HG03175 (cell line): Measurements from ENCODE around the gene TTC34.

Source experiments
- ATAC-seq: cut with Tn5 transposase; IDR thresholded peaks from one replicate; pipeline ENCODE4 v1.9.1; 2021; ENCODE audit warnings: mild to moderate bottlenecking, moderate library complexity; ENCODE audit not compliant: unreplicated experiment

The TTC34 gene

GRCh38 chr1:2830761-2831425 lies 29.4 kb upstream of the TTC34 start:
- ATAC-seq, result no peak

DNA sequence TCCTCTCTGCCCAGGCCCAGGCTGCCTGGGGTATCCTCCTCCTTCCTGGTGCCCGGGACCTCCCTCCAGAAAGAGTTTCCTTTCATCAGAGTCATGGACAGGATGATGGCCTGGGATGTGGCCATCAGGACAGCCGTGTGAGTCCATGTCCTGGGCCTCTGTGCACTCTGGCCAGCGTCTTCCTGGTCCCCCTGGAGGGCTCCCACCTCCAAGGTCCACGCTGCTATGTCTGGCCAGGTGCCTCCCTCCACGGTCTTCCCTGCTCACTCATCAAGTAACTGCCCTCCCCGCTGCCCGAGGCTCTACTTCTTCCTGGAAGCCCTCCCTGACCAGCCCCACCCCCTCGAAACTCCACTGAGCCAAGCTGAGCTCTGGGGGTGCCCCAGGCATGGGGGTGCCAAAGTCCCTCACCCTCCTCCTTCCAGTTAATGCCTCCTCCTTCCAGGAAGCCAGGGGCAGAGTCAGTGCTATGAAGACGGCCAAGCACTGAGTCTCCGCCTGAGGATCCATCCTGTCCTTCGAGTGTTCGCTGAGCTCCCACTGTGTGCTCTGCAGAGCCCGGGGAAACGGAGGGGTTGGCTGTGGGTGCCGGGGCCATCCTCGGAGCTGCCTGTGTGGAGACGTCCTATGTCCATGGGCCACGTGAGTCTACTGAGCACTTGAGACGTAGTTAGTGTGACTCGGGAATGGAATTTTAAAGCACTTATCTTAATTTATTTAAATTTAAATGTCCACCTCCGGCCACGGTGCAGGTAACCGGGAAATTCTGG lies 28.5 kb upstream of the TTC34 start:
- ATAC-seq, result no peak

DNA sequence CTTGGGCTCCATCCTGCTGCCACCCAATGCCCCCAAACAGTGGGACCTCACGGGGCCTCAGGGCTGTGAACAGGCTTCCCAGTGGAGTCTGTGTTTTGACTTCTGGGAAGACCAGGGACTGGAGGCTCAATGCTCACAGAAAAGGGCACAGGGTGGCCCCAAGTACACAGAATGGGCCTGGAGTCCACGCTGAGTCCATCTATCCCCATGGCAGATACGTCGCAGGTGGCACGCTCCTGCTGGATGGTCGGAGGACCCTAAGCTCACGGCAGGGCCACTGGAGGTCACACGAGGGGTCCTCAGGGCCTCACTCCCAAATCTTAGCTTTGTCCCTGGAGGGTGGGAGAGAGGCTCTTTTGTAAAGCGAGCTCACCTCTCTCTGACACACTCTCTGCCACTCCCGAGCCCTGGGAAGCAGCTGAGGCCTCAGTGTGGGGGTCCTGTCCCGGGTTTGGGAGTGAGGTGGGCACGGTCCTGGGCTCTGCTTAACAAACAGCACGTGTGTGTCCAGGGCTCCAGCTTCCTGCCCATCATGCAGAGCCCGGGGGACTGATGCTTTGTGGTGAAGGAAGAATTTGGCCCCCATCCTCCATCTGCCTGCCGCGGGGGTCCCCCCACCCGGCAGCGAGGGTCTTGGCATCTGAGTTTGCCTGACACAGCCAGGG lies 27.2 kb upstream of the TTC34 start:
- no peak for ATAC-seq

- ATAC-seq, result no peak
These were observed 25.3 kb upstream of the TTC34 start for GRCh38 chr1:2826736-2827292.

DNA sequence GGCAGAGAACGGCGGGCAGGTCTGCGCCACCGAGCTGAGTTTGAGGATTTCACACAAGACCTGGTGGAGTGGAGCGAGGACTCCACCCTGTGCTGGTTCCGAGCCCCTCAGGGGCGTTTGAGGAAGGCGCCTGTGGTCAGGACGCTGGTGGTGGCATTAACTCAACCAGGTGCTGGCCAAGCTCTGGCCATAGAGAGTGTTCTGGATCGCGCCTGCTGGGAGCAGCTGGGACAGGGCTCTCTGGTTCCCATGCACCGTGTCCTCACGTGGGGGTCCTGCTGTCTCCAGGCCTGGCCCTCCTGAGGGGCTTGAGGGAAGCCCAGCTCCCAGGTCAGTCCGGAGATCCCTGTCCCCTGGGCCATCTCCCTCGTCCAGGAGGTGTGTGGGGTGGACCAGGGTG lies 24.8 kb upstream of the TTC34 start:
- no peak for ATAC-seq

GRCh38 chr1:2825487-2826189 lies 24.1 kb upstream of the TTC34 start:
- no peak for ATAC-seq

DNA sequence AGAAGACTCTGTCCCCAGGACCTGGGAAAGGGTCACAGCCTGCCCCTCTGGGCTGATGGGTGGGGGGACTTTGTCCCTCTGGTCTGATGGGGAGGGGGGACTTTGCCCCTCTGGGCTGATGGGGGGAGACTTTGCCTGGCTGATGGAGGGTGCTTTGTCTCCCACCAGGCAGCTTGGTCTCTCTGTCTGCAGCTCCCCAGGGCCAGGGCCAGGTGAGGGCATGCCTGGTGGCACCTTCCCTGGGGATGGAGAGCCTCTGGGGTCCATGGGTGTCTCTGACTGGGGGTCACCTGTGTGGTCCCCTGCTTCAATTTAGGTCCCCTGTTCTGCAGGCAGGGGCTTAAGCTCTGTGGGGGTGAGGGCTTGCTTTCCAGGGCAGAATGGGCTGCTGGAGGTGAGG lies 23.5 kb upstream of the TTC34 start:
- ATAC-seq, result no peak

GRCh38 chr1:2823921-2824610 lies 22.6 kb upstream of the TTC34 start:
- ATAC-seq, result no peak

GRCh38 chr1:2822621-2823145 lies 21.2 kb upstream of the TTC34 start:
- no peak for ATAC-seq

DNA sequence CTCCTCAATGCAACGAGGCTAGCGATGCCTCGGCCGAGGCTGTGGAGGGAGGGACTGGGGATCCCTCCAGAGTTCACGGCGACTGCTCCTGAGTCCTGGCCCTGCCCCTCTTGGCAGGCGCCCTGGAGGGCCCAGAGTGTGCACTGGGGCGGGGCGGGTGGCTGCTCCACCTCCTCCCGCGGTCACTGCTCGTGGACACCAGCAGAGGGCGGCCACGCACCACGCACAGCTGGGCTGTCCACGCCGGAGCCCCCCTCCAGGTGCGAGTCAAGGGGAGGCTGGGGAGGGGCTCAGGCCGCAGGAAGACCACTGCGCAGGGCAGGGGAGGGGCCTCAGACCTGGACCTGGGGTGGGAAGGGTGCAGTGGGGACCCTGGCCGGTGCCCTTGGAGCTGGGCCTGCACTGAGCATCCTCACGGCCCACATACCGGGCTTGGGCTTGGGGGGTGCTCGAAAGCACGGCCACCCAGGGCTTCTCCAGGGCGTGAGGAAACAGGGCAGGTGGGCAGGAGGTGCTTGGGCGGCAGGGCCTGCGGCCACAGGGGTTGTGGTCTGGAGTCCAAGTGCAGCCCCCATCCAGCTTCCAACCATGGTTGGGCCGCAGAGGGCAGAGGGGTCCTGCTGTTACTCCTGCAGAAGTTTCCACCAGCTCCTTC lies 20.6 kb upstream of the TTC34 start:
- ATAC-seq, result no peak

DNA sequence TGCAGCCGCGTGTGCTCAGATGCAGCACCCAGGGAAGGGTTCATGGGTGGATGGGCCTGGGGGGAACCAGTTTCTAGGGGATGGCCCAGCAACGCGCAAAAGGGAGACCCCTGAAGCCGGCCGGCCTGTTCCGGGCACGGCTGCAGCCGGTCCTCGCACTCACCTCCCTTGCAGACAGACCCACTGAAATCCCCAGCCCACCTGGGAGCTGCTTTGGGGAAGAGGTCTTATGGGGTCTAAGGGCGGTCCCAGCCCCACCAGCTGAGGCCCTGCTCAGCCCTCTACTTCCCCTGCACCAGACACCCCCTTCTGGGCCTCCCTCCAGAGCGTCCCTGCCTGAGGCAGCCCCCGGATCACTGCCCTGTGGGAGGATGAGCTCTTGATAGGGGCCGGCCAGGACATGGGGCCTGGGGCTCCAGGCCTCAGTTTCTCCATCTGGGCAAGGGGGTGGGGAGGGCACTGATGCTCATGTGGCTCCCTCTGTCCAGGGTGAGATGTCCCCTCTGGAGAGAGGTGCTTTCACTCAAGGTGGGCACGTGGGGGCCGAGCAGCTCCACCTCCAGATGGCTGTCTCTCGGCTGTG lies 20.0 kb upstream of the TTC34 start:
- ATAC-seq, result no peak

- no peak for ATAC-seq
These were observed 19.4 kb upstream of the TTC34 start for GRCh38 chr1:2820731-2821372.

DNA sequence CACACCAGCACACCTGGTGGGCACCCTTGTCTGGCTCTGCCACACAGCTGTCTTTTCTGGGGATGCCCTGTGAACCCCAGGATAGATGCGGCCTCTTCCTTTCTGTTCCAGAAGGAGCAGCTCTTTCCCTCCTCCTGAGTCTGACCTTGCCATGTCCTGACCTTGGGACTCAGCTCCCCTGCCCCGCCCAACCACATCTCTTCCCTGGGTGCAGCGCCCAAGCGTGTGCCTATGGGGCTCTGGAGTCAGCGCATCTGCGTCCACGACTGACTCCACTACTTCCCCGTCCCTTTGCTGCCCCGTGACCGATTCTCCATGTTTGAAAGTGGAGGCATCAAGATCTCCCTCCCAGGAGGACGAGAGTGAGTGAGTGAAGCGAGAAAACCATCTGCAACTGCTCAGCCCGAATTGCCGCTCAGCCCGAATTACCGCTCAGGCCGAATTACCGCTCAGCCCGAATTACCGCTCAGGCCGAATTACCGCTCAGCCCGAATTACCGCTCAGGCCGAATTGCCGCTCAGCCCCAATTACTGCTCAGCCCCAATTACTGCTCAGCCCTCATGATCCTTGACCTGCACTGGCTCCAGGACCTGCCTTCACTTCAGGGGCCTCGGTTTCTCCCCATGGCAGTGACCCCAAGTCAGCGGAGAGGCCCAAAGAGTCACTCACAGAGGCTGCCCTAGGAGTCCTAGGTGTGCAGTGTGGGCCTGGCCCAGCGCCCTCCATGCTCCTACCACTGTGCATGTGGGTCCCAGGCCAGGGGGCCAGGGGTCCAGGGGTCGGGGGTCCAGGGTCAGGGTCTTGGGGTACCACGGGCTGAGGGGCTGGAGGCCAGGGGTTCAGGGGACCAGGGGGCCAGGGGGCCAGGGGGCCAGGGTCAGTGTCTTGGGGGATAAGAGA lies 18.6 kb upstream of the TTC34 start:
- no peak for ATAC-seq

GRCh38 chr1:2819429-2819828 lies 17.9 kb upstream of the TTC34 start:
- ATAC-seq, result no peak

DNA sequence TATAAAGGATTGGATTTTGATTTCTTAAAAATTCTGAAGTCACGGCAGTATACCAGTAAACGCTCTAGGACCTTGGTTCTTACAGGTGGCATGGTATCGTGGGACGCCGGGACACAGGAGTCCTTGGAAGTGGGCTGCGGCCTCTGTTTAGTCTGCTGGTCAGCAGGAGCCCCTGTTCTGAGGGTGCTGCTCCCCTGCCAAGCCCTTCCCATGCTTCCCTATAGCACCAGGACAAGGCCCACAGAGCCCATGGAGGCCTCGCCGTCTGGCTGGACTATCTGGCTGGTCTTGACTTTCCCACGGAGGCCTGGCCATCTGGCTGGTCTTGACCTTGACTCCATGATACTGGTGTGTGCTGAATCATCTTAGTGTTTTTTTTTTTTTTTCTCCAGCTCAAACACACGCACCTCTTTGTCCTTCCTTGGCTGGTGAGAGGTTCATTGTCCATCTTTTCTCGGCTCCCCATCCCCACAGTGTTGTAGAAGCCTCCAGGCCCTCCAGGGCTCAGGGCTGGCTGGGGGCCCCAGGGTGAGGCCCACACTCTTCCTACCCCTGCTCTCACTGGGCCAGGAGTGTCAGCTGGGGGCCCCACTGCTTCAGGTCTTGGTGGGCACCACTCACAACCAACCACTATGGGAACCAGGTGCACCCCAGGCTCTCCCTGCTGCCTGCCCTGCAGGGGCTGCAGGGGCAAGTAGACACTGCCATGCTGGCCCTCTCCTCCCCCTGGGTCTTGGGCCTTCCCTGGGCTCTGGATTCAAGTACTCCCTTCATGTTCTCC lies 16.5 kb upstream of the TTC34 start:
- ATAC-seq, result no peak

DNA sequence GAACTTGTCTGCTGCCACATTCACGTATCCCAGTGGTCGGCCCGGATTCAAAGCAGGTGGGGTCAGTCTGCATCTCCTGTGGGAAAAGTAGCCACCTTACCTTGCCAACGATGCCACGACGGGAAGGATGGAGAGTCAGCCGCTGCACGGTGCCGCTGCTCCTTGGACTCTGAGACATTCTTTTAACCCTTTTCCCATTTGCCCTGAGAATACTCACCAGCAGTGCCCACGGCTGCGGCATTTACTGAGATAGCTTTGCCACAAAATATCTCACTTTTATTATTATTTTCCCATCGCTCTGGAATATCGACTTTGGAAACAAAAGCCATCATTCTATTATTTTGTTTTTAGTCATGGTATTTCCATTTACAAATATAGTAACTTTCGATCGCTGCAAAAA lies 15.3 kb upstream of the TTC34 start:
- no peak for ATAC-seq

GRCh38 chr1:2815551-2815950 lies 14.1 kb upstream of the TTC34 start:
- no peak for ATAC-seq
